Uterus (tissue), 2 donors: Measurements from ENCODE around the gene ZNF33A.

Source experiments
- CTCF ChIP-seq, 4 experiments: fragments of 200-600 bp in 2 of 4; fragments of 450-650 bp in 2 of 4; sonication (generic) in 2 of 4; IDR thresholded peaks; one replicate each; pipeline ENCODE4 v1.5.1; 2016 to 2019; ENCODE audit warnings: antibody characterized with exemption in 4 of 4, mild to moderate bottlenecking in 2 of 4, moderate library complexity in 1 of 4
- POLR2A ChIP-seq, 2 donors: fragments of 450-650 bp; IDR thresholded peaks; one replicate each; pipeline ENCODE4 v1.6.1; 2016; ENCODE audit warnings: antibody characterized with exemption in 2 of 2, mild to moderate bottlenecking in 1 of 2, moderate library complexity in 1 of 2

DNA sequence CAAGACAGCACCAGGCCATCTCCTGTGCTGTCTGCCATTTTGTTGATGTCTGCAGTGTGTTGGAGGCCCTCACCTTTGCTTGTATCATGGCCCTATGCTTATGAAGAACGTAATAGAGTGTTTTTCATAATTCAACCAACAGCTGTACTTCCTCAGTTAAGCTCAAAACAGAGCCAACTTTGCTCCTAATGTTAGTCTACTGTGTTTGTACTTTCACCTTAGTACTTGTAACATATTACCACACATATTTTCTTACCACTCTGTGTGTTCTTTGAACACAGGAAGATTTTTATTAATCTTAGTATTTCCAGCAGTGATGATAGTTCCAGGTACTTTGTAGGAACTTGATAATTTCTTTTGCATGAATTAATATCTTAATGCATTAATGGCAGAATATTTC is 5.9 kb downstream of the ZNF33A start:
- TF ChIP-seq POLR2A (IDR thresholded peaks at IDR 0.05) (no peak), CTCF (IDR thresholded peaks at IDR 0.05) (no peak)
